Smooth muscle cell (in vitro differentiated cells): ENCODE measurements around the gene SERPINF2. TPM values are rescaled to one million over a fixed set of nuclear protein-coding genes. Genes with fewer than 3 reads are reported as not detected.
"Not testable (repeated sequence)": the region's sequence is repeated elsewhere in the genome, so short reads cannot be mapped to it uniquely, and the experiment has no call there.

Source experiments
- DNase-seq: peaks from one replicate; lab custom pipeline; 2025; ENCODE audit not compliant: unreplicated experiment; lab: John Stamatoyannopoulos, UW
- H2AFZ ChIP-seq: fragments of 200-600 bp; sonication (generic); 2 replicates; pipeline ENCODE4 v1.6.0; 2016; ENCODE audit warnings: antibody characterized with exemption, low read depth, mild to moderate bottlenecking
- H3F3A ChIP-seq: fragments of 200-600 bp; sonication (generic); 2 replicates; pipeline ENCODE4 v1.6.0; 2017; ENCODE audit warnings: antibody characterized with exemption, low read depth
- H3K27ac ChIP-seq: fragments of 200-600 bp; sonication (generic); 2 replicates; pipeline ENCODE4 v1.5.1; 2016; ENCODE audit warnings: low read depth, mild to moderate bottlenecking
- H3K27me3 ChIP-seq: fragments of 200-600 bp; sonication (generic); 2 replicates; pipeline ENCODE4 v1.6.1; 2016; ENCODE audit warnings: low read depth, mild to moderate bottlenecking
- H3K36me3 ChIP-seq: fragments of 200-600 bp; sonication (generic); 2 replicates; pipeline ENCODE4 v1.5.1; 2016; ENCODE audit warnings: low read depth
- H3K4me1 ChIP-seq: fragments of 200-600 bp; sonication (generic); 2 replicates; pipeline ENCODE4 v1.5.1; 2016; ENCODE audit warnings: low read depth
- H3K4me2 ChIP-seq: fragments of 200-600 bp; sonication (generic); 2 replicates; pipeline ENCODE4 v1.6.0; 2016; ENCODE audit warnings: mild to moderate bottlenecking
- H3K4me3 ChIP-seq: fragments of 200-600 bp; sonication (generic); 2 replicates; pipeline ENCODE4 v1.5.1; 2016; ENCODE audit warnings: mild to moderate bottlenecking
- H3K79me2 ChIP-seq: fragments of 200-600 bp; sonication (generic); 2 replicates; pipeline ENCODE4 v1.6.0; 2016; ENCODE audit warnings: low read depth, mild to moderate bottlenecking
- H3K9ac ChIP-seq: fragments of 200-600 bp; sonication (generic); 2 replicates; pipeline ENCODE4 v1.6.0; 2016; ENCODE audit warnings: low read depth
- H3K9me3 ChIP-seq: fragments of 200-600 bp; sonication (generic); replicated peaks from 2 replicates; pipeline ENCODE4 v1.5.1; 2016; ENCODE audit warnings: low read depth
- H4K20me1 ChIP-seq: fragments of 200-600 bp; sonication (generic); 2 replicates; pipeline ENCODE4 v1.6.0; 2016; ENCODE audit warnings: low read depth
- CTCF ChIP-seq: fragments of 200-600 bp; sonication (generic); IDR thresholded peaks from 2 replicates; pipeline ENCODE4 v1.5.1; 2017; ENCODE audit warnings: borderline replicate concordance, mild to moderate bottlenecking, antibody characterized with exemption; ENCODE audit not compliant: insufficient read depth, poor library complexity, severe bottlenecking
- WGBS: methylation state at CpG from one replicate; pipeline ENCODE4 v1.1.7; 2016; ENCODE audit warnings: low lambda C conversion rate; 5-methylcytosine and 5-hydroxymethylcytosine counted together
- polyA plus RNA-seq: library from polyadenylated mRNA; unstranded; fragments of >200 nt; fragmentation: Nextera tagmentation; extraction: Ambion mirVana; gene quantifications from 2 replicates; pipeline ENCODE4 v1.2.1, GENCODE V29; 2016
- total RNA-seq: library from RNA; depleted of rRNA; stranded (reverse); fragments of >200 nt; gene quantifications from 2 replicates; pipeline ENCODE4 v1.2.3, GENCODE V29; 2014

The SERPINF2 gene
- total and polyA plus RNA-seq, 2 experiments from 2014 or later: 0.18 to 0.22 TPM

- no peak overlapping the region for H2AFZ ChIP-seq
- H4K20me1 ChIP-seq: no peaks in the 10 kb centered on the region
- WGBS: 55% methylated on average over 25 of the region's 25 CpGs
- H3K79me2 ChIP-seq: no peaks in the 10 kb centered on the region
- H3K9me3 ChIP-seq: no peaks in the 10 kb centered on the region
- H3K4me2 ChIP-seq: peak overlapping the region; percentile 78
- H3K4me3 ChIP-seq: no peak overlapping the region
- peaks cover 4% of the 10 kb centered on the region for H3K4me1 ChIP-seq
- peak; percentile 66 for DNase-seq
- no peaks in the 10 kb centered on the region for H3K27me3 ChIP-seq
- H3K9ac ChIP-seq: peak overlapping the region; percentile 22
- H3F3A ChIP-seq: no peaks in the 10 kb centered on the region
- H3K36me3 ChIP-seq: no peaks in the 10 kb centered on the region
- H3K27ac ChIP-seq: peak overlapping the region; percentile 72
- TF ChIP-seq CTCF: no peak
Measured at GRCh38 chr17:1736348-1737281, 6.1 kb upstream of the SERPINF2 start.

GRCh38 chr17:1737531-1738291, 5.0 kb upstream of the SERPINF2 start:
- no peaks in the 10 kb centered on the region for H3F3A ChIP-seq
- 96% methylated on average over 21 of the region's 21 CpGs for WGBS
- no peaks in the 10 kb centered on the region for H3K36me3 ChIP-seq
- H3K27me3 ChIP-seq: no peaks in the 10 kb centered on the region
- H2AFZ ChIP-seq: no peak overlapping the region
- no peaks in the 10 kb centered on the region for H3K79me2 ChIP-seq
- H3K9ac ChIP-seq: no peak overlapping the region
- H3K4me3 ChIP-seq: no peak overlapping the region
- H3K4me1 ChIP-seq: peaks cover 4% of the 10 kb centered on the region
- no peak for DNase-seq
- H3K27ac ChIP-seq: no peak overlapping the region
- no peak overlapping the region for H3K4me2 ChIP-seq
- no peak for TF ChIP-seq CTCF
- no peaks in the 10 kb centered on the region for H4K20me1 ChIP-seq
- no peaks in the 10 kb centered on the region for H3K9me3 ChIP-seq

- H3K79me2 ChIP-seq, H3K4me1 ChIP-seq, H3K4me2 ChIP-seq, H3F3A ChIP-seq, H4K20me1 ChIP-seq, H3K9me3 ChIP-seq, H3K27ac ChIP-seq, H3K36me3 ChIP-seq, H3K27me3 ChIP-seq, DNase-seq, H2AFZ ChIP-seq, H3K4me3 ChIP-seq, H3K9ac ChIP-seq: not testable (repeated sequence)
- 85% methylated on average over 5 of the region's 7 CpGs for WGBS
Measured at GRCh38 chr17:1741899-1742298, 772 bp upstream of the SERPINF2 start.

- H3K9me3 ChIP-seq: no peaks in the 10 kb centered on the region
- no peak for DNase-seq
- no peak overlapping the region for H2AFZ ChIP-seq
- no peaks in the 10 kb centered on the region for H4K20me1 ChIP-seq
- H3K4me2 ChIP-seq: no peak overlapping the region
- no peaks in the 10 kb centered on the region for H3K79me2 ChIP-seq
- H3K36me3 ChIP-seq: no peaks in the 10 kb centered on the region
- no peak overlapping the region for H3K9ac ChIP-seq
- H3K27ac ChIP-seq: no peak overlapping the region
- TF ChIP-seq CTCF: no peak
- no peak overlapping the region for H3K4me3 ChIP-seq
- H3K27me3 ChIP-seq: no peaks in the 10 kb centered on the region
- H3F3A ChIP-seq: no peaks in the 10 kb centered on the region
- no peaks in the 10 kb centered on the region for H3K4me1 ChIP-seq
- 96% methylated on average over 2 of the region's 2 CpGs for WGBS
Measured at GRCh38 chr17:1743088-1743439, 393 bp downstream of the SERPINF2 start.
